Spleen (tissue), 7 donors: ENCODE results near the gene AWAT2.

ENCODE experiments used
- CTCF ChIP-seq, 11 experiments: fragments of 200-600 bp in 7 of 11; fragments of 450-650 bp in 4 of 11; sonication (generic) in 4 of 11; IDR thresholded peaks in 8 of 11; conservative IDR thresholded peaks in 3 of 11; 1 replicate in 7 of 11; 2 replicates in 4 of 11; pipeline versions ENCODE4 v1.4.0 to v1.8.0; 2016 to 2021; ENCODE audit warnings: antibody characterized with exemption in 11 of 11, inconsistent platforms in 4 of 11, mild to moderate bottlenecking in 1 of 11
- POLR2A ChIP-seq, 3 donors: fragments of 450-650 bp; IDR thresholded peaks; one replicate each; pipeline ENCODE4 v1.5.1; 2017; ENCODE audit warnings: antibody characterized with exemption in 3 of 3, mild to moderate bottlenecking in 1 of 3
- donor health status: DM: no; HTN: no; CAD: no; lungs with moderate emphysema.
- donor health status: DM: no; HTN: no; CAD: no.
- donor health status: DM: no; HTN: no; CAD: no.

DNA sequence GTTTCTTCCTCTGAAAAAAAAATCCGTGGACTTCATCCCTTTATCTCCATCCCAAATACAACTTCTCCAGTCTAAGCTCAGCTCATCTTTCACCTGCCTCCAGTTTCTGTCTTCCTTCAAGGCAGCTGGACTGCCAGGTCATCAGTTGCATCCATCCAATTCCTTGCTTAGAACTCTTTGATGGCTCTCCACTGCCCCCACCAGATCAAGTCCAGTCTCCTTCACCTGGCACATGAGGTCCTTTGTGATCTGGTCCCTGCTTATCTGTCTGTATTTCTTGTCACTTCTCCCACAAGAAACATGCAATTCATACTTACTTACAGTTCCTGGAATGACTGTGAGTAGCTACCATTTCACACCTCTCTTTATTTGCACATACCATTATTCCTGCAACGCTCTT lies 46.3 kb upstream of the AWAT2 start:
- TF ChIP-seq CTCF (IDR thresholded peaks at IDR 0.05 in 8 of 11, conservative IDR thresholded peaks at IDR 0.05 in 3 of 11): no peak
- no peak for TF ChIP-seq POLR2A (IDR thresholded peaks at IDR 0.05)
